Measurements from ENCODE around the gene MBD3. TPM values are rescaled to one million over a fixed set of nuclear protein-coding genes. Genes with fewer than 3 reads are reported as not detected.
A peak's percentile ranks its signal among the peaks of the same experiment; 100 is the strongest.

MBD3 gene
- total RNA-seq, 1 donor from 2014 or later = 71.9 TPM

DNA sequence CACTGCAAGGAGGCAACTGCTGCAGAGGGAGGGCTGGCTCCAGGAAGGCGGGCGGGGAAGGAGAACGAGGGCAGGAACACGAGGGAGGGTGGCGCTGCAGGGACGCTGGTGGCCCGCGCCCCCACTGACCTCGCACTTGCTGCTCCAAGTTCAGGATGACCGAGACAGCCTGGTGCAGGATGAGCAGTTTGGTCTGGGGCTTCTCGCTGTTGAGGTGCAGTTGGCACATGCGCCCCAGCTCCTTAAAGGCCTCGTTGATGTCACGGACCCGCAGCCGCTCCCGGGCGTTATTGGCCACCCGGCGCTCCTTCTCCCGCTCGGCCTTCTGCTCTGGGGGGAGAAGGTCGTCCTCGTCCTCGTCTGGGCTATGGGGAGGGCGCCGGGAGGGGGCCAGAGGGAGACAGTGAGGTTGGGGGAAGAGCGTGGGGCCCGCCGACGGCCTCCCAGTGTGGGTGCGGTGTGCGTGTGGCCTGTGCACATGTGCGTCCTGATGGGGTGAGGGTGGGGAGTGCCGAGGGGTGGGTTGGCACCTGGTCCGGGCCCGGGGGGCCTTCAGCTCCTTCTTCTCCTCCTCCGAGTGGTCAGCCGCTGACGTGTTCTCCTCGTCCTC, 22.6 kb upstream of the MBD3 start:
- H3K4me3 ChIP-seq (ENCODE audit: insufficient read depth, low read depth, low read length) = no peak overlapping the region
- H3K79me2 ChIP-seq (ENCODE audit: insufficient read depth, low read length) = peaks cover 2% of the 10 kb centered on the region
- H3K4me1 ChIP-seq (ENCODE audit: insufficient read depth, low read length) = peaks cover 7% of the 10 kb centered on the region
- no peaks in the 10 kb centered on the region for H3K27me3 Mint-ChIP-seq (ENCODE audit: low read depth, unreplicated experiment)
- H3K36me3 Mint-ChIP-seq (ENCODE audit: low read depth, unreplicated experiment) = peaks cover 5% of the 10 kb centered on the region
- no peaks in the 10 kb centered on the region for H3K9me3 ChIP-seq (ENCODE audit: insufficient read depth, low read depth, low read length)
- FAIRE-seq (no peak), DNase-seq (ENCODE audit: low read depth) (no peak)
- peaks cover 45% of the 10 kb centered on the region for H4K20me1 ChIP-seq (ENCODE audit: insufficient read depth, low read length)
- H3K27ac Mint-ChIP-seq (ENCODE audit: unreplicated experiment) = no peak overlapping the region
- H3K27ac ChIP-seq (ENCODE audit: low read depth, low read length) = no peak overlapping the region
- peaks cover 3% of the 10 kb centered on the region for H3K4me1 Mint-ChIP-seq (ENCODE audit: low read depth, unreplicated experiment)
- no peaks in the 10 kb centered on the region for H3K27me3 ChIP-seq (ENCODE audit: insufficient read depth, low read length)
- no peak overlapping the region for H3K4me3 Mint-ChIP-seq (ENCODE audit: unreplicated experiment)
- peaks cover 16% of the 10 kb centered on the region for H3K36me3 ChIP-seq (ENCODE audit: insufficient read depth, low read length)
- H2AFZ ChIP-seq (ENCODE audit: low read depth, low read length) = no peak overlapping the region
- H3K9me3 Mint-ChIP-seq (ENCODE audit: unreplicated experiment) = no peaks in the 10 kb centered on the region
- TF ChIP-seq EZH2 (IDR thresholded peaks at IDR 0.05; ENCODE audit: insufficient read depth, low read length) = no peak
- TF ChIP-seq, protein P1, sequence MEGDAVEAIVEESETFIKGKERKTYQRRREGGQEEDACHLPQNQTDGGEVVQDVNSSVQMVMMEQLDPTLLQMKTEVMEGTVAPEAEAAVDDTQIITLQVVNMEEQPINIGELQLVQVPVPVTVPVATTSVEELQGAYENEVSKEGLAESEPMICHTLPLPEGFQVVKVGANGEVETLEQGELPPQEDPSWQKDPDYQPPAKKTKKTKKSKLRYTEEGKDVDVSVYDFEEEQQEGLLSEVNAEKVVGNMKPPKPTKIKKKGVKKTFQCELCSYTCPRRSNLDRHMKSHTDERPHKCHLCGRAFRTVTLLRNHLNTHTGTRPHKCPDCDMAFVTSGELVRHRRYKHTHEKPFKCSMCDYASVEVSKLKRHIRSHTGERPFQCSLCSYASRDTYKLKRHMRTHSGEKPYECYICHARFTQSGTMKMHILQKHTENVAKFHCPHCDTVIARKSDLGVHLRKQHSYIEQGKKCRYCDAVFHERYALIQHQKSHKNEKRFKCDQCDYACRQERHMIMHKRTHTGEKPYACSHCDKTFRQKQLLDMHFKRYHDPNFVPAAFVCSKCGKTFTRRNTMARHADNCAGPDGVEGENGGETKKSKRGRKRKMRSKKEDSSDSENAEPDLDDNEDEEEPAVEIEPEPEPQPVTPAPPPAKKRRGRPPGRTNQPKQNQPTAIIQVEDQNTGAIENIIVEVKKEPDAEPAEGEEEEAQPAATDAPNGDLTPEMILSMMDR (IDR thresholded peaks at IDR 0.05; ENCODE audit: insufficient read depth, low read depth, low read length) = no peak
- no peak overlapping the region for H3K9ac ChIP-seq (ENCODE audit: low read length)
- no peak overlapping the region for H3K4me2 ChIP-seq (ENCODE audit: low read length)

- no peak overlapping the region for H3K4me3 Mint-ChIP-seq (ENCODE audit: unreplicated experiment)
- H3K36me3 Mint-ChIP-seq (ENCODE audit: low read depth, unreplicated experiment) = peaks cover 7% of the 10 kb centered on the region
- peaks cover 2% of the 10 kb centered on the region for H3K4me1 Mint-ChIP-seq (ENCODE audit: low read depth, unreplicated experiment)
- H3K79me2 ChIP-seq (ENCODE audit: insufficient read depth, low read length) = no peaks in the 10 kb centered on the region
- H4K20me1 ChIP-seq (ENCODE audit: insufficient read depth, low read length) = peaks cover 45% of the 10 kb centered on the region
- FAIRE-seq (no peak), DNase-seq (ENCODE audit: low read depth) (no peak)
- no peaks in the 10 kb centered on the region for H3K27me3 Mint-ChIP-seq (ENCODE audit: low read depth, unreplicated experiment)
- TF ChIP-seq, protein P1 (IDR thresholded peaks at IDR 0.05; ENCODE audit: insufficient read depth, low read depth, low read length) = no peak
- no peak for TF ChIP-seq EZH2 (IDR thresholded peaks at IDR 0.05; ENCODE audit: insufficient read depth, low read length)
- no peak overlapping the region for H3K27ac ChIP-seq (ENCODE audit: low read depth, low read length)
- no peak overlapping the region for H2AFZ ChIP-seq (ENCODE audit: low read depth, low read length)
- no peaks in the 10 kb centered on the region for H3K9me3 ChIP-seq (ENCODE audit: insufficient read depth, low read depth, low read length)
- no peaks in the 10 kb centered on the region for H3K9me3 Mint-ChIP-seq (ENCODE audit: unreplicated experiment)
- no peak overlapping the region for H3K27ac Mint-ChIP-seq (ENCODE audit: unreplicated experiment)
- H3K36me3 ChIP-seq (ENCODE audit: insufficient read depth, low read length) = peaks cover 16% of the 10 kb centered on the region
- peaks cover 7% of the 10 kb centered on the region for H3K4me1 ChIP-seq (ENCODE audit: insufficient read depth, low read length)
- H3K4me3 ChIP-seq (ENCODE audit: insufficient read depth, low read depth, low read length) = no peak overlapping the region
- no peak overlapping the region for H3K9ac ChIP-seq (ENCODE audit: low read length)
- H3K4me2 ChIP-seq (ENCODE audit: low read length) = no peak overlapping the region
- no peaks in the 10 kb centered on the region for H3K27me3 ChIP-seq (ENCODE audit: insufficient read depth, low read length)
Observed at GRCh38 chr19:1613808-1614570, 21.3 kb upstream of the MBD3 start.

- Mint-ChIP-seq H3K27ac (ENCODE audit: unreplicated experiment) (peak overlapping the region; percentile 41), H3K27me3 (ENCODE audit: low read depth, unreplicated experiment) (no peaks in the 10 kb centered on the region), H3K4me3 (ENCODE audit: unreplicated experiment) (no peak overlapping the region), H3K36me3 (ENCODE audit: low read depth, unreplicated experiment) (peaks cover 7% of the 10 kb centered on the region), H3K4me1 (ENCODE audit: low read depth, unreplicated experiment) (peaks cover 2% of the 10 kb centered on the region), H3K9me3 (ENCODE audit: unreplicated experiment) (no peaks in the 10 kb centered on the region)
- H3K27ac ChIP-seq (ENCODE audit: low read depth, low read length) = no peak overlapping the region
- H2AFZ ChIP-seq (ENCODE audit: low read depth, low read length) = no peak overlapping the region
- H3K27me3 ChIP-seq (ENCODE audit: insufficient read depth, low read length) = no peaks in the 10 kb centered on the region
- peaks cover 7% of the 10 kb centered on the region for H3K4me1 ChIP-seq (ENCODE audit: insufficient read depth, low read length)
- no peak for TF ChIP-seq EZH2 (IDR thresholded peaks at IDR 0.05; ENCODE audit: insufficient read depth, low read length)
- TF ChIP-seq, protein P1 (IDR thresholded peaks at IDR 0.05; ENCODE audit: insufficient read depth, low read depth, low read length) = no peak
- H4K20me1 ChIP-seq (ENCODE audit: insufficient read depth, low read length) = peaks cover 39% of the 10 kb centered on the region
- DNase-seq (ENCODE audit: low read depth) (no peak), FAIRE-seq (no peak)
- no peaks in the 10 kb centered on the region for H3K9me3 ChIP-seq (ENCODE audit: insufficient read depth, low read depth, low read length)
- no peaks in the 10 kb centered on the region for H3K79me2 ChIP-seq (ENCODE audit: insufficient read depth, low read length)
- H3K36me3 ChIP-seq (ENCODE audit: insufficient read depth, low read length) = peaks cover 16% of the 10 kb centered on the region
- no peak overlapping the region for H3K9ac ChIP-seq (ENCODE audit: low read length)
- H3K4me3 ChIP-seq (ENCODE audit: insufficient read depth, low read depth, low read length) = no peak overlapping the region
- no peak overlapping the region for H3K4me2 ChIP-seq (ENCODE audit: low read length)
Observed at GRCh38 chr19:1613146-1613545, 20.5 kb upstream of the MBD3 start.

All from astrocyte (in vitro differentiated cells and primary cell).